OCI-LY3 (cell line): ENCODE results near the gene UBE2E1.

Source experiments
- CTCF ChIP-seq: fragments of 200-600, 300-600 bp; sonication (generic); IDR thresholded peaks from 2 replicates; pipeline ENCODE4 v1.5.1; 2014; ENCODE audit warnings: antibody characterized with exemption, low read length, low read depth
- EZH2phosphoT487 ChIP-seq: fragments of 200-600 bp; shearing (Covaris generic); IDR thresholded peaks from 2 replicates; pipeline ENCODE4 v1.6.1; 2018; ENCODE audit warnings: antibody characterized with exemption, mixed run types, low read depth

GRCh38 chr3:23793528-23794134 is 12.1 kb upstream of the UBE2E1 start:
- TF ChIP-seq CTCF (no peak), EZH2phosphoT487 (no peak)
